ENCODE results near the gene ESAM. TPM values are rescaled to one million over a fixed set of nuclear protein-coding genes. Genes with fewer than 3 reads are reported as not detected.

The ESAM gene
- total RNA-seq, 4 donors from 2014 or later, result 18.7 to 91.6 (median 47.7) TPM

- Histone ChIP-seq H3K27me3 (peaks cover 16 to 23% of the 10 kb centered on the region in 2 donors), H3K4me1 (peaks cover 0 to 11% of the 10 kb centered on the region in 2 donors), H3K36me3 (no peaks in the 10 kb centered on the region), H3K4me3 (no peak overlapping the region), H3K27ac (no peak overlapping the region), H3K9me3 (no peaks in the 10 kb centered on the region)
- TF ChIP-seq CTCF (IDR thresholded peaks at IDR 0.05) (no peak), POLR2A (IDR thresholded peaks at IDR 0.05) (no peak)
- DNase-seq, result no peak
- intact Hi-C loops (cut with DNase I; ENCODE audit: low total_unique reads), result no loop called here
Measured at GRCh38 chr11:124756033-124756752, 5.9 kb downstream of the ESAM start.

- TF ChIP-seq POLR2A (IDR thresholded peaks at IDR 0.05) (no peak), CTCF (IDR thresholded peaks at IDR 0.05) (no peak)
- intact Hi-C loops (cut with DNase I; ENCODE audit: low total_unique reads), result no loop called here
Measured at GRCh38 chr11:124754710-124755109, 7.4 kb downstream of the ESAM start.

GRCh38 chr11:124754309-124754708, 7.8 kb downstream of the ESAM start:
- Histone ChIP-seq H3K9me3 (no peaks in the 10 kb centered on the region), H3K27ac (no peak overlapping the region), H3K36me3 (no peaks in the 10 kb centered on the region), H3K4me3 (no peak overlapping the region), H3K27me3 (peaks cover 9 to 16% of the 10 kb centered on the region in 2 donors), H3K4me1 (peaks cover 0 to 11% of the 10 kb centered on the region in 2 donors)
- intact Hi-C loops (cut with DNase I; ENCODE audit: low total_unique reads), result no loop called here
- TF ChIP-seq CTCF (IDR thresholded peaks at IDR 0.05) (no peak), POLR2A (IDR thresholded peaks at IDR 0.05) (no peak)
- DNase-seq, result no peak

More at GRCh38 chr11:124754710-124755109, 7.4 kb downstream of the ESAM start:
- H3K36me3 ChIP-seq, result no peaks in the 10 kb centered on the region
- no peak overlapping the region for H3K27ac ChIP-seq
- H3K9me3 ChIP-seq, result no peaks in the 10 kb centered on the region
- H3K4me3 ChIP-seq, result no peak overlapping the region
- DNase-seq, result no peak
- H3K27me3 ChIP-seq, result peaks cover 13 to 16% of the 10 kb centered on the region in 2 donors
- H3K4me1 ChIP-seq, result peaks cover 0 to 11% of the 10 kb centered on the region in 2 donors

GRCh38 chr11:124753624-124754023, 8.5 kb downstream of the ESAM start:
- no peak for DNase-seq
- intact Hi-C loops (cut with DNase I; ENCODE audit: low total_unique reads), result no loop called here
- Histone ChIP-seq H3K36me3 (no peaks in the 10 kb centered on the region), H3K27ac (no peak overlapping the region), H3K9me3 (no peaks in the 10 kb centered on the region), H3K4me1 (peaks cover 0 to 6% of the 10 kb centered on the region in 2 donors), H3K27me3 (peaks cover 4 to 19% of the 10 kb centered on the region in 2 donors), H3K4me3 (no peak overlapping the region)
- TF ChIP-seq POLR2A (IDR thresholded peaks at IDR 0.05) (no peak), CTCF (IDR thresholded peaks at IDR 0.05) (no peak)

GRCh38 chr11:124753205-124753604, 8.9 kb downstream of the ESAM start:
- Histone ChIP-seq H3K27ac (no peak overlapping the region), H3K9me3 (no peaks in the 10 kb centered on the region), H3K36me3 (no peaks in the 10 kb centered on the region), H3K4me1 (peaks cover 0 to 1% of the 10 kb centered on the region in 2 donors), H3K4me3 (no peak overlapping the region), H3K27me3 (peaks cover 0 to 19% of the 10 kb centered on the region in 2 donors)
- no peak for DNase-seq
- no peak for TF ChIP-seq POLR2A (IDR thresholded peaks at IDR 0.05)
- TF ChIP-seq CTCF (IDR thresholded peaks at IDR 0.05), result no peak
- intact Hi-C loops (cut with DNase I; ENCODE audit: low total_unique reads), result no loop called here
